ENCODE data around the gene PLXNA4. TPM values are rescaled to one million over a fixed set of nuclear protein-coding genes. Genes with fewer than 3 reads are reported as not detected.

PLXNA4 gene
- total and polyA plus RNA-seq, 9 of the 15 experiments (the other 6 are each of a cell fraction or from before 2014, with no cell fraction given), result under 0.01 to 0.09 TPM; not detected in 7

- TF ChIP-seq TOE1 (IDR thresholded peaks at IDR 0.05; ENCODE audit: borderline replicate concordance) (no peak), TOE1 (CRISPR knock-in tag; IDR thresholded peaks at IDR 0.05; ENCODE audit: borderline replicate concordance, low read depth) (no peak), HDAC2 (IDR thresholded peaks at IDR 0.05) (no peak), KLF16 (IDR thresholded peaks at IDR 0.05) (peak; percentile 86; the same call in 1 of the 2 replicates), E4F1 (CRISPR knock-in tag; IDR thresholded peaks at IDR 0.05; ENCODE audit: borderline replicate concordance) (no peak), KDM1A (IDR thresholded peaks at IDR 0.05) (peak; percentile 40 to 65; a peak in 3 of 4 replicates), PREB (CRISPR knock-in tag; IDR thresholded peaks at IDR 0.05) (no peak), NBN (IDR thresholded peaks at IDR 0.05; ENCODE audit: low read depth) (no peak), BCOR (IDR thresholded peaks at IDR 0.05) (no peak), TRIM24 (IDR thresholded peaks at IDR 0.05) (peak; percentile 43 to 44; a peak in 2 of 4 replicates), HDAC1 (IDR thresholded peaks at IDR 0.05) (0 out of 4 replicates have a peak, but pooled peaks of 1 of the 2 experiments have one; percentile 46), PRPF4 (IDR thresholded peaks at IDR 0.05; ENCODE audit: insufficient read depth, low read depth, low read length, poor library complexity, severe bottlenecking) (no peak), PML (IDR thresholded peaks at IDR 0.05; ENCODE audit: low read length) (peak; percentile 63), ELK3 (CRISPR knock-in tag; IDR thresholded peaks at IDR 0.05) (no peak), SMARCA5 (IDR thresholded peaks at IDR 0.05) (no peak), TARDBP (IDR thresholded peaks at IDR 0.05) (no peak), ZBTB11 (CRISPR knock-in tag; IDR thresholded peaks at IDR 0.05) (0 out of 6 replicates have a peak, but pooled peaks of 1 of the 3 experiments have one; percentile 22), E2F1 (CRISPR knock-in tag; IDR thresholded peaks at IDR 0.05) (no peak), CHD2 (IDR thresholded peaks at IDR 0.05; ENCODE audit: low read depth, low read length) (no peak), SMAD2 (IDR thresholded peaks at IDR 0.05; ENCODE audit: low read depth, low read length) (no peak), SMAD1 (IDR thresholded peaks at IDR 0.05; ENCODE audit: low read depth, low read length, partially characterized antibody) (no peak), ZNF57 (CRISPR knock-in tag; IDR thresholded peaks at IDR 0.05) (no peak)
These were observed 156.7 kb downstream of the PLXNA4 start (continued) for GRCh38 chr7:132419542-132419941.
